Spleen (tissue), 11 donors: Measurements from ENCODE around the gene CAMTA1. TPM values are rescaled to one million over a fixed set of nuclear protein-coding genes. Genes with fewer than 3 reads are reported as not detected.

ENCODE experiments used
- DNase-seq: peaks from one replicate; pipeline ENCODE4 v3.0.0-alpha.2; 2020
- H3K27ac ChIP-seq, 8 donors: fragments of 200-600 bp; sonication (generic) in 7 of 8; 1 replicate in 4 of 8; 2 replicates in 4 of 8; pipeline versions ENCODE4 v1.5.0 to v1.8.0; 2016 to 2021; ENCODE audit warnings: inconsistent platforms in 4 of 8, mild to moderate bottlenecking in 4 of 8, moderate library complexity in 1 of 8
- H3K27me3 ChIP-seq, 7 donors: fragments of 200-600 bp; sonication (generic) in 6 of 7; replicated peaks in 1 of 7; 1 replicate in 4 of 7; 2 replicates in 3 of 7; pipeline versions ENCODE4 v1.5.0 to v1.8.0; 2016 to 2021; ENCODE audit warnings: inconsistent platforms in 3 of 7, mild to moderate bottlenecking in 1 of 7
- H3K36me3 ChIP-seq, 6 donors: fragments of 200-600 bp; sonication (generic) in 5 of 6; 1 replicate in 4 of 6; 2 replicates in 2 of 6; pipeline versions ENCODE4 v1.5.0 to v1.8.0; 2016 to 2021; ENCODE audit warnings: inconsistent platforms in 2 of 6
- H3K4me1 ChIP-seq, 6 donors: fragments of 200-600 bp; sonication (generic) in 5 of 6; 1 replicate in 3 of 6; 2 replicates in 3 of 6; pipeline versions ENCODE4 v1.5.0 to v1.8.0; 2016 to 2021; ENCODE audit warnings: inconsistent platforms in 3 of 6
- H3K4me3 ChIP-seq, 8 donors: fragments of 200-600 bp; sonication (generic) in 7 of 8; 1 replicate in 4 of 8; 2 replicates in 4 of 8; pipeline versions ENCODE4 v1.5.0 to v1.8.0; 2016 to 2021; ENCODE audit warnings: inconsistent platforms in 4 of 8, mild to moderate bottlenecking in 4 of 8, moderate library complexity in 2 of 8
- H3K9me3 ChIP-seq, 8 donors: fragments of 200-600 bp; sonication (generic) in 7 of 8; 1 replicate in 4 of 8; 2 replicates in 4 of 8; pipeline versions ENCODE4 v1.5.0 to v1.8.0; 2016 to 2021; ENCODE audit warnings: inconsistent platforms in 4 of 8
- CTCF ChIP-seq, 11 experiments: fragments of 200-600 bp in 7 of 11; fragments of 450-650 bp in 4 of 11; sonication (generic) in 4 of 11; IDR thresholded peaks in 8 of 11; conservative IDR thresholded peaks in 3 of 11; 1 replicate in 7 of 11; 2 replicates in 4 of 11; pipeline versions ENCODE4 v1.4.0 to v1.8.0; 2016 to 2021; ENCODE audit warnings: antibody characterized with exemption in 11 of 11, inconsistent platforms in 4 of 11, mild to moderate bottlenecking in 1 of 11
- POLR2A ChIP-seq, 3 donors: fragments of 450-650 bp; IDR thresholded peaks; one replicate each; pipeline ENCODE4 v1.5.1; 2017; ENCODE audit warnings: antibody characterized with exemption in 3 of 3, mild to moderate bottlenecking in 1 of 3
- POLR2AphosphoS5 ChIP-seq, 3 donors: sonication (generic); formaldehyde crosslinking; IDR thresholded peaks; one replicate each; pipeline ENCODE4 v1.5.1; 2017; ENCODE audit warnings: antibody characterized with exemption in 3 of 3
- WGBS, 5 donors: extraction: QIAGEN DNeasy Blood & Tissue Kit in 3 of 5; methylation state at CpG; one replicate each; pipeline versions ENCODE4 v1.1.5 to v1.1.7; 2013 to 2018; 5-methylcytosine and 5-hydroxymethylcytosine counted together
- intact Hi-C: fragments of 100-400 bp; cut with DNase I; formaldehyde crosslinking; loops from one replicate; pipeline ENCODE4 v1.15.0; 2023; ENCODE audit warnings: low total_unique reads
- polyA plus RNA-seq, 3 donors: library from polyadenylated mRNA; stranded (reverse); fragments of 200-250 nt; gene quantifications; one replicate each; pipeline ENCODE4 v1.2.1, GENCODE V29; 2013
- total RNA-seq, 7 donors: library from RNA; depleted of rRNA in 3 of 7; stranded (reverse); fragments of >200 nt in 3 of 7; fragmentation: NEBNext Ultra II Directional in 4 of 7; extraction: Animal tissue kit (Norgen Biotek cat#: 25700) in 4 of 7; gene quantifications; one replicate each; pipeline versions ENCODE4 v1.1.0 to v1.2.1, GENCODE V29; 2016 to 2021
- donor health status: healthy with polysubstance abuse.
- donor health status: DM: no; HTN: no; CAD: no; lungs with moderate emphysema.
- donor health status: DM: no; HTN: no; CAD: no.
- donor health status: Bipolar disorder and iron deficiency.
- donor health status: healthy.
- donor health status: DM: no; HTN: no; CAD: no.
- donor health status: DM: yes; HTN: yes; CAD: no.

Gene CAMTA1
- total and polyA plus RNA-seq, 10 donors = 53.0 to 106 (median 77.3) TPM

GRCh38 chr1:7045897-7046296 lies 260.6 kb downstream of the CAMTA1 start:
- intact Hi-C loops = loop anchor here (10.0 kb wide), 2 partner anchors 169 to 599 kb away; no protein-coding TSS in a partner anchor
- TF ChIP-seq POLR2A (IDR thresholded peaks at IDR 0.05) (no peak), CTCF (IDR thresholded peaks at IDR 0.05 in 8 of 11, conservative IDR thresholded peaks at IDR 0.05 in 3 of 11) (no peak), POLR2AphosphoS5 (IDR thresholded peaks at IDR 0.05) (no peak)
- Histone ChIP-seq H3K36me3 (no peaks in the 10 kb centered on the region), H3K4me3 (no peak overlapping the region), H3K4me1 (no peaks in the 10 kb centered on the region), H3K9me3 (peaks cover 0 to 7% (median 0%) of the 10 kb centered on the region in 8 donors), H3K27me3 (peaks cover 0 to 35% (median 0%) of the 10 kb centered on the region in 7 donors), H3K27ac (no peak overlapping the region)
- 86 to 100% (median 91%) methylated on average over 1 of the region's 1 CpG for WGBS, 5 donors
- no peak for DNase-seq

GRCh38 chr1:7046314-7046713 lies 261.1 kb downstream of the CAMTA1 start:
- TF ChIP-seq POLR2A (IDR thresholded peaks at IDR 0.05) (no peak), CTCF (IDR thresholded peaks at IDR 0.05 in 8 of 11, conservative IDR thresholded peaks at IDR 0.05 in 3 of 11) (no peak), POLR2AphosphoS5 (IDR thresholded peaks at IDR 0.05) (no peak)
- no peaks in the 10 kb centered on the region for H3K36me3 ChIP-seq
- 13 to 20% (median 18%) methylated on average over 3 to 4 of the region's 4 CpGs for WGBS, 5 donors
- intact Hi-C loops = loop anchor here (10.0 kb wide), 2 partner anchors 168 to 598 kb away; no protein-coding TSS in a partner anchor
- no peak for DNase-seq
- no peaks in the 10 kb centered on the region for H3K4me1 ChIP-seq
- no peak overlapping the region for H3K4me3 ChIP-seq
- peaks cover 0 to 35% (median 0%) of the 10 kb centered on the region in 7 donors for H3K27me3 ChIP-seq
- no peak overlapping the region for H3K27ac ChIP-seq
- peaks cover 0 to 7% (median 0%) of the 10 kb centered on the region in 8 donors for H3K9me3 ChIP-seq

GRCh38 chr1:7046891-7047290 lies 261.6 kb downstream of the CAMTA1 start:
- peaks cover 0 to 7% (median 0%) of the 10 kb centered on the region in 8 donors for H3K9me3 ChIP-seq

More at GRCh38 chr1:7046891-7047290, 261.6 kb downstream of the CAMTA1 start:
- Histone ChIP-seq H3K27me3 (peaks cover 0 to 36% (median 0%) of the 10 kb centered on the region in 7 donors), H3K4me1 (no peaks in the 10 kb centered on the region), H3K36me3 (no peaks in the 10 kb centered on the region), H3K27ac (no peak overlapping the region), H3K4me3 (no peak overlapping the region)
- intact Hi-C loops = loop anchor here (10.0 kb wide), 2 partner anchors 168 to 598 kb away; no protein-coding TSS in a partner anchor
- no peak for DNase-seq
- TF ChIP-seq POLR2AphosphoS5 (IDR thresholded peaks at IDR 0.05) (no peak), CTCF (IDR thresholded peaks at IDR 0.05 in 8 of 11, conservative IDR thresholded peaks at IDR 0.05 in 3 of 11) (no peak), POLR2A (IDR thresholded peaks at IDR 0.05) (no peak)
- 89 to 100% (median 95%) methylated on average over 1 of the region's 1 CpG for WGBS, 5 donors
